ENCODE data around the gene DDRGK1.
"Not testable (repeated sequence)": the region's sequence is repeated elsewhere in the genome, so short reads cannot be mapped to it uniquely, and the experiment has no call there.

Gene DDRGK1

GRCh38 chr20:3190681-3191111, 13.8 kb downstream of the DDRGK1 start:
- Histone ChIP-seq H3K27me3 (ENCODE audit: low read length) (no peaks in the 10 kb centered on the region), H3K9me3 (ENCODE audit: insufficient read depth, low read length) (no peaks in the 10 kb centered on the region), H3K4me3 (ENCODE audit: insufficient read depth, low read length, poor library complexity, severe bottlenecking) (no peak overlapping the region), H3K27ac (ENCODE audit: low read depth, low read length) (no peak overlapping the region), H3K4me2 (ENCODE audit: low read depth, low read length, poor library complexity, severe bottlenecking) (no peak overlapping the region), H3K36me3 (ENCODE audit: low read length) (no peaks in the 10 kb centered on the region), H3K79me2 (ENCODE audit: insufficient read depth, low read length) (no peaks in the 10 kb centered on the region), H2AFZ (ENCODE audit: low read depth, low read length, severe bottlenecking) (no peak overlapping the region), H4K20me1 (ENCODE audit: low read depth, low read length) (no peaks in the 10 kb centered on the region), H3F3A (ENCODE audit: insufficient read depth) (peaks cover 3% of the 10 kb centered on the region; the same call in 1 of the 2 replicates), H3K9me2 (replicated peaks; ENCODE audit: insufficient read depth, low read length) (no peaks in the 10 kb centered on the region), H3K9ac (ENCODE audit: low read length) (no peak overlapping the region)
- TF ChIP-seq CTCF (IDR thresholded peaks at IDR 0.05; ENCODE audit: insufficient read depth, low read length, poor library complexity, severe bottlenecking) (no peak), EZH2phosphoT487 (conservative IDR thresholded peaks at IDR 0.05; ENCODE audit: low read length) (no peak)

DNA sequence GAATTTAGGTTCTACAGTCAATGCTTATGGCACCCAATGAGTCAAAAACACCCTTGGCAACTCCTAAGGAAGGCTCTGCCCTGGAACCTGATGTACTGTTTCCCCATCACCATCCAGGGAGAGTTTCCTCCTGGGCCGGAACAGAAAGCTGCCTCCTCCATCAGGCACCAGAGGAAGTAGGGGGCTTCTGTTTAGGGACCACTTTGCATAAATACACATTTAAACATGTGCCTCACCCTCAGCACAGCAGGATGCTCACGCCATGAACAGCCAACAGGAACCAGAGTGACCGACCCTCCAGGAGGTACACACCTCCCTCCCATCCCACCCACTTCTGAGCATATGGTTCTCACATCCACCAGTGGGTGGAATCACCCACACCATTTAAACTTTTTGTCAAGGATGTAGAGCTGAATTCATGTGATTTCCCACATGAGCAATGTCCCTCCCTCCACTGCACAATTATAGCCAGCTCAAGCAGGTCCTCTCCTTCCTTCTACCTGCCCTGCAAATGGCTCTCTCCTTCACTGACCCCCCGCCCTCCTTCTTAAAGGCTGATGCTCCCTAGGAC, 14.8 kb downstream of the DDRGK1 start:
- Histone ChIP-seq H3K4me2 (ENCODE audit: low read depth, low read length, poor library complexity, severe bottlenecking) (no peak overlapping the region), H3K9me2 (replicated peaks; ENCODE audit: insufficient read depth, low read length) (no peaks in the 10 kb centered on the region), H3K27me3 (ENCODE audit: low read length) (no peaks in the 10 kb centered on the region), H3K79me2 (ENCODE audit: insufficient read depth, low read length) (no peaks in the 10 kb centered on the region), H3F3A (ENCODE audit: insufficient read depth) (peaks cover 3% of the 10 kb centered on the region; the same call in 1 of the 2 replicates), H2AFZ (ENCODE audit: low read depth, low read length, severe bottlenecking) (no peak overlapping the region), H3K9me3 (ENCODE audit: insufficient read depth, low read length) (no peaks in the 10 kb centered on the region), H3K9ac (ENCODE audit: low read length) (no peak overlapping the region), H3K4me3 (ENCODE audit: insufficient read depth, low read length, poor library complexity, severe bottlenecking) (no peak overlapping the region), H4K20me1 (ENCODE audit: low read depth, low read length) (no peaks in the 10 kb centered on the region), H3K36me3 (ENCODE audit: low read length) (no peaks in the 10 kb centered on the region), H3K27ac (ENCODE audit: low read depth, low read length) (no peak overlapping the region)
- TF ChIP-seq EZH2phosphoT487 (conservative IDR thresholded peaks at IDR 0.05; ENCODE audit: low read length): no peak
- no peak for TF ChIP-seq CTCF (IDR thresholded peaks at IDR 0.05; ENCODE audit: insufficient read depth, low read length, poor library complexity, severe bottlenecking)

GRCh38 chr20:3188823-3189413, 15.6 kb downstream of the DDRGK1 start:
- no peaks in the 10 kb centered on the region for H3K27me3 ChIP-seq (ENCODE audit: low read length)
- H3K27ac ChIP-seq (ENCODE audit: low read depth, low read length): no peak overlapping the region
- no peaks in the 10 kb centered on the region for H3K36me3 ChIP-seq (ENCODE audit: low read length)
- no peak overlapping the region for H3K4me3 ChIP-seq (ENCODE audit: insufficient read depth, low read length, poor library complexity, severe bottlenecking)
- H3K9me2 ChIP-seq (replicated peaks; ENCODE audit: insufficient read depth, low read length): no peaks in the 10 kb centered on the region
- H3K79me2 ChIP-seq (ENCODE audit: insufficient read depth, low read length): no peaks in the 10 kb centered on the region
- no peaks in the 10 kb centered on the region for H3K9me3 ChIP-seq (ENCODE audit: insufficient read depth, low read length)
- H4K20me1 ChIP-seq (ENCODE audit: low read depth, low read length): no peaks in the 10 kb centered on the region
- no peak overlapping the region for H3K4me2 ChIP-seq (ENCODE audit: low read depth, low read length, poor library complexity, severe bottlenecking)
- H3F3A ChIP-seq (ENCODE audit: insufficient read depth): peaks cover 3% of the 10 kb centered on the region; the same call in 1 of the 2 replicates
- TF ChIP-seq CTCF (IDR thresholded peaks at IDR 0.05; ENCODE audit: insufficient read depth, low read length, poor library complexity, severe bottlenecking): no peak
- TF ChIP-seq EZH2phosphoT487 (conservative IDR thresholded peaks at IDR 0.05; ENCODE audit: low read length): no peak
- no peak overlapping the region for H3K9ac ChIP-seq (ENCODE audit: low read length)
- no peak overlapping the region for H2AFZ ChIP-seq (ENCODE audit: low read depth, low read length, severe bottlenecking)

GRCh38 chr20:3187861-3188260, 16.6 kb downstream of the DDRGK1 start:
- not testable (repeated sequence) for H3K36me3 ChIP-seq (ENCODE audit: low read length); H3K79me2 ChIP-seq (ENCODE audit: insufficient read depth, low read length); H3K9ac ChIP-seq (ENCODE audit: low read length); H4K20me1 ChIP-seq (ENCODE audit: low read depth, low read length); H3K27me3 ChIP-seq (ENCODE audit: low read length); H3F3A ChIP-seq (ENCODE audit: insufficient read depth); H2AFZ ChIP-seq (ENCODE audit: low read depth, low read length, severe bottlenecking); H3K27ac ChIP-seq (ENCODE audit: low read depth, low read length); H3K9me3 ChIP-seq (ENCODE audit: insufficient read depth, low read length); H3K4me2 ChIP-seq (ENCODE audit: low read depth, low read length, poor library complexity, severe bottlenecking); H3K4me3 ChIP-seq (ENCODE audit: insufficient read depth, low read length, poor library complexity, severe bottlenecking); H3K9me2 ChIP-seq (replicated peaks; ENCODE audit: insufficient read depth, low read length)

Data from SU-DHL-6 (cell line).